ENCODE measurements around the gene THBS1.

GRCh38 chr15:39625451-39625850 is 44.6 kb downstream of the THBS1 start:
- TF ChIP-seq CTCF (IDR thresholded peaks at IDR 0.05; ENCODE audit: low read length) = no peak
- no peak for TF ChIP-seq EZH2 (optimal IDR thresholded peaks at IDR 0.05; ENCODE audit: low read depth, low read length)
- no peak for TF ChIP-seq EZH2phosphoT487 (IDR thresholded peaks at IDR 0.05; ENCODE audit: low read length)

Data from MM.1S (cell line).